HK-2 (cell line): ENCODE results near the gene ZGRF1.
A peak's percentile ranks its signal among the peaks of the same experiment; 100 is the strongest.
"Not testable (repeated sequence)": the region's sequence is repeated elsewhere in the genome, so short reads cannot be mapped to it uniquely, and the experiment has no call there.

Experiments used
- DNase-seq: peaks from one replicate; pipeline ENCODE4 v3.0.0-alpha.2; 2018; ENCODE audit not compliant: unreplicated experiment

Gene ZGRF1

GRCh38 chr4:112637552-112637866 lies 800 bp upstream of the ZGRF1 start:
- no peak for DNase-seq

DNA sequence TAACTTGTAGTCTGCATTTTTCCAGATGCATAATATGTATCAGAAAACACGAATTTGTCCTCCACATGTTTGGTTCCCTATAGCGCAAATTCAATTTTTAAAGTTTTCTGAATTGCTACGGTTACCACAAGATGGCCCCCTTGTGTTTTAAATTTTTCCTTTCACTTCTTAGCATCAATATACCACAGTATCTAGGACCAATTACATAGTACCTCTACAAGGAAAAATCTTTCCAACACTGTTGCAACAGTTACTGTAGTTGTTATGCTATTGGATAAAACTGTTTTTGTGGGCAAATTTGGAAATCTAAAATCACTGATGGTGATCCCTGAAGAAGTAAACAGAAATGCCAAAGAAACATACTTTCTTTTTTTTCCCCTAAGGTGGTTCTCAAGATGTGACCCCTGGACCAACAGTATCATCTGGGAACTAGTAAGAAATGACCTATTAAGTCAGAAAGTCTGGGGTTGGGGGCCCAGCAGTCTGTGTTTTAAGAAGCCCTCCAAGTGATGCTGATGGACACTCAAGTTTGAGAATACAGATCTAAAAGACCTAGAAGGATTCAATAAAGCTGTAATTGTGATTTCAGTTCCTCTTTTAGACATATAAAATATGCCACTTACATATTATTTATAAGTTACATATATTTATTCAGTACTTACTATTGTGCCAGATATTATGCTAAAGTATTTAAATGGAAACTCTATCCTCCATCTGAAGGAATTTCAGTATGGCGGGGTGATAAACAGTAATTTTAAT lies 3.1 kb downstream of the ZGRF1 start:
- DNase-seq, result no peak

GRCh38 chr4:112626228-112626627 lies 10.5 kb downstream of the ZGRF1 start:
- no peak for DNase-seq

DNA sequence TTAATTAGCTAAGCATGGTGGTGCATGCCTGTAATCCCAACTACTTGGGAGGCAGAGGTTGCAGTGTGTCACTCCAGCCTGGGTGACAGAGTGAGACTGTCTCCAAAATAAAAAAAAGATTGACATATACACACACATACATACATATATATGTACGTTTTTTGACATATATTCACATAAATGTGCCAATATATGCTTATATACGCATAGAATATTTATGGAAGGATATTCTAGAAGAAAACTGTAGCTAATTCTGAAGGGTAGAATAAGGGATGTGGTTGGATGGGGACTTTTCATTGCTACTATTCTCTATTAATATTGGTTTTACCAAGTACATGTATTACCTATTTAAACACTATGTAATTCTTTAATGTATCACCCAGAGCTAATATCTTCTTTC lies 19.7 kb downstream of the ZGRF1 start:
- no peak for DNase-seq

DNA sequence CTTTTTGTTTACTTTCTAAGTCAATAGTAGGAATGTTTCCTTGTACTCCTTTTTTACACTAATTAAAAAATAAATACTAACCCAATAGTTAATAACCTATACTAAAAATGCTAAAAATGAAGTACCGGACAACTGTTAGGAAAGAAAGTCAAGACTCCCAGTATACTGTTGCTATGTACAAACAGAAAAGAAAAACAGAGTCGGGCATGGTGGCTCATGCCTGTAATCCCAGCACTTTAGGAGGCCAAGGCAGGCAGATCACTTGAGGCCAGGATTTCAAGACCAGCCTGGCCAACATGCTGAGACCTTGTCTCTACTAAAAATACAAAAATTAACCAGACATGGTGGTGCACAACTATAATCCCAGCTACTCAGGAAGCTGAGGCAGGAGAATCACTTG lies 23.9 kb downstream of the ZGRF1 start:
- not testable (repeated sequence) for DNase-seq

DNA sequence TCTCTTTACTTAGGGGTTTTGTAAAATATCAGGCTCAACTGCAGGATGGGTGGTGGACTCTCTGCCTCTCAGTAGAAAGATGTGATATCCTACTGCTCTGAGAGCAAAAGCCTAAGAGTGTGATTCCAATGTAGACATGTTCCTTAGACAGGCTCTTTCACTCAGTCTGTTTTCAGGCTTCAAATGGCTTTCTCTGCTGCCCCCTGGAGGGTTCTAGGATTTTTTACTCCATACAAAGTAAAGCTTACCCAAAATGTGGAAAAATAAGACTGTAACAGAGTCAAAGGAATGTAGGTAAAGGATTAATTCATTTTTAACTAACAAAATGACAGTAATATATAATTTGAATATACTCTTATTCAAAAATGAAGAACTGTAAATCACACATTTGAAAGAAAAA lies 32.1 kb downstream of the ZGRF1 start:
- DNase-seq, result peak; percentile 14

DNA sequence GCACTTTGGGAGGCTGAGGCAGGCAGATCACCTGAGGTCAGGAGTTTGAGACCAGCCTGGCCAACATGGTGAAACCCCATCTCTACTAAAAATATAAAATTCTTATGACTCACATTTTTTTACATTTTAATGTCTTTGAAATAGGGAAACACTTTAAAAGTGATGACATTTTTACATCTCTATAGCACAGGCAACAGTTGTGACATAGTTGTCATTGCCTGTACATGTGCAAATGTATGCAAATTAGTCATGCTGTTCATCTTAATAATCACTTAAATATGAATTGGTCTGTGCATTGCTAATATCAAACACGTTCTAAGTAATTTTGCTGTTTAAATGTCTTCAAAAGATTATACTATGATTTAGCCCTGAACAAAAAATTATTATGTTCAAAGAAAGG lies 41.7 kb downstream of the ZGRF1 start:
- no peak for DNase-seq

DNA sequence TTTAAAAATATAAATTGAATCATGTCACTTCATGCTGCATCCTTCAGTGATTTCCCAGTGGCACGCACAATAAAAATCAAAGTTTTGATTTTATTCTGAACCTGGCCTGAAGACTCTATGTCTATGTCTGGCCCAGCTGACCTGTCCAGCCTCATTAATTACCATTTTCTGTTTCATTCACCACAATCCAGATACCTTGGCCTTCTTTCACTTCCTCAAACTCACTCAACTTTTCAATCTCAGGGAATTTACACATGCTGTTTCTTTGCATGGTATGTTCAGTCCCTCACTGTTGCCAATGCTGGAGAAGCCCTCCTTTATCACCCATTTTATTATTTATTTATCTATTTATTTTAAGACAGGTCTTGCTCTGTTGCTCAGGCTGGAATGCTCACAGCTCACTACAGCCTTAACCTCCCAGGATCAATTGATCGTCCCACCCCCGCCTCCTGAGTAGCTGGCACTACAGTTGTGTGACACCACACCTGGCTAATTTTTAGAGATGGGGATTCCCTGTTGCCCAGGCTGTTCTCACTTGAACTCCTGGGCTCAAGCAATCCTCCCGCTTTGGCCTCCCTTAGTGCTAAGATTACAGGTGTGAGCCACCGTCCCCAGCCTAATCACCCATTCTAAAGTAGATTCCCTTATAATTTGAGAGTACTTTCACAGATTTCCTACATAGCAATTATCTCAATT lies 43.1 kb downstream of the ZGRF1 start:
- no peak for DNase-seq

DNA sequence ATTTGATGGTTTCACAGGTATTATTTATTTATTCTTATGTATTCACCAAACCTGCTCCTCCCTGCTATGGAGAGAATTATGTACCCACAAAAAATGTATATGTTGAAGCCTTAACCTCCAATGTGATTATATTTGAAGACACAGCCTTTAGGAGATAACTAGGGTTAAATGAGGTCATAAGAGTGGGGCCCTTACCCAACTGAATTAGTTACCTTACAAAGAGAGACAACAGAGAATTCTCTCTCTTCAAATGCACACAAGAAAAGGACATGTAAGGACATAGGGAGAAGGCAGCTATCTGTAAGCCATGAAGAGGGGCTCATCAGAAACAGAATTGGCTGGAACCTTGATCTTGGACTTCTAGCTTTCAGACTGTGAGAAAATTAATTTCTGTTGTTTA lies 44.0 kb downstream of the ZGRF1 start:
- DNase-seq, result no peak

DNA sequence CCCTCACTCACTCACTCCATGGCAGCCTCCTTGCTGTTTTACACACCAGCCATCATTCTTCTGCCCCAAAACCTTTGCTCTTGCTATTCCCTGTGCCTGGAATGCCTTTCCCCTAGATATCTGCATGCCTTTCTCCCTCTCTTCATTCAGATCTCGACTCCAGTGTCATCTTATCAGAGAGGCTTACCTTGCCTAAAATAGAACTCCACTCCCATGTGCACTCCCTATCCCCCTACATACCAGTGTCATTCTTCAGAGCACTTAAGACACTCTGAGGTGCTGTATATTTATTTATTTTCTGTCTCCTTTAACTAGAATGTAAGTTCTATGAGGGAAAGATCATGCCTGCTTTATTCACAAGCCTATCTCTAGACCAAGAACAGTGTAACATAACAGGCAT lies 45.1 kb downstream of the ZGRF1 start:
- DNase-seq, result no peak

GRCh38 chr4:112589206-112589605 lies 47.5 kb downstream of the ZGRF1 start:
- DNase-seq, result no peak

- no peak for DNase-seq
These were observed 50.6 kb downstream of the ZGRF1 start for GRCh38 chr4:112585977-112586736.

- no peak for DNase-seq
These were observed 69.2 kb downstream of the ZGRF1 start for GRCh38 chr4:112567536-112567935.

GRCh38 chr4:112564706-112565270 lies 71.9 kb downstream of the ZGRF1 start:
- no peak for DNase-seq

DNA sequence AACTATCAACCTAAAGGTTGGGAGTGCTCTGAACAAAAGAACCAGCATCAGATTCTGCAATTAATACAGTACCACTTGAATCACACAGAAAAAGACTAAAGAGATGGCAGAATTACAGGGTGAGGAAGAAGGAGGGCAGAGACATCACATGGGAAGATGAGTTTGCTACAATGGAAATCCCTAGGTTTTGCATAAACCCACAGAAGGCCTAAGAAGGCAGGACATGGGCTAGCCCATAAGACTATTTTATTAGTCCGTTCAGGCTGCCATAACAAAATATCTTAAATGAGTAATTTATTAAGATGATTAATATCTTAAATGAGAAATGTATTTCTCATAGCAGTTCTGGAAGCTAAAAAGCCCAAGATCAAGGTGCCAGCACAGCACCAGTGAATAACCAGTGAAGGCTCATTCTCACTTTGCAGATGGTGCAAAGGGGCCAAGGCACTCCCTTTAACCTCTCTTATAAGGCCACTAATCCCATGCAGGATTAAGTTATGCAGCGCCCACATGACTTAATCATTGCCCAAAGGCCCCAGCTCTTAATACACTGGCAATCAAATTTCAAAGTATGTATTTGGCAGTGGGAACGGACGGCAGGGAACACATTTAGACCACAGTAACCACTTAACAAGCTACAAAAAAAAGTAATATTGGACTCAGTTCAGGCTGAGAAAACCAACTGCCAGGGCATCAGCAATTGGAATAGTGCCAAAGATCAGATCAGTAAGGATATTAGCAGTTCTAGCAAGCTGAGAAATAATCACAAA lies 73.1 kb downstream of the ZGRF1 start:
- no peak for DNase-seq

- DNase-seq, result no peak
These were observed 74.3 kb downstream of the ZGRF1 start for GRCh38 chr4:112562254-112562879.

- no peak for DNase-seq
These were observed 76.6 kb downstream of the ZGRF1 start for GRCh38 chr4:112560084-112560483.

GRCh38 chr4:112559053-112559452 lies 77.7 kb downstream of the ZGRF1 start:
- DNase-seq, result no peak

DNA sequence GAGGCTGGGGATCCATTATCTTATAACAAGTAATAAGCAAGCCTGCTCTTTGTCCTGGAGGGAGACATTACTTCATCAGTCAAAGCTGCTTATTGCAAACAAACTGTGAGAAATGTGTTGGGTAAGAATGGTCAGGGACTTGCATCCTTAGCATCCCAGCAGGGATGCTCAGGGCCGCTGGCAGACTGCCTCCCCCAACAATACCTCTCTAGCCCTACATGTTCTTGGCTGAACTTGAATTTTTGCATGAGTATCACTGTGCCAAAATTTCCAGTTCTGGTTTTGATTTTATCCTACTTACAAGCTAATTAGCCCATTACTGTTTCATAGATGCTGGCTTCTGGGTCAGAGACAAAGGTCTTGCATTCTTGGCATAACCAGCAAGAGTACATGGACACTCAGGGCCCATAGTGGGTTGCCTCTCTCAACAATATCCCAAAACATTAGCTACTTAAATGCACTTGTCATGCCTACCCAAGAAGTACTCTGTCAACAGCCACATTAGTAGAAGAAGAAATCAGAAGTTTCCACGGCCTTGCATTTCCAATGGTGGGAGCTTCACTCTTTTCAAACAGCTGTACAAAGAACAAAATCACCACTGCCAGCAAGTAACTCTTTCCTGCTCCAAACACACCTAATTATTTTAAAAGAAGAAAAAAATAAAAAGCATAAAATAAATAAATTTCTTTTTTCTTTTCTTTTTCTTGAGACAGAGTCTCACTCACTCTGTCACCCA lies 78.9 kb downstream of the ZGRF1 start:
- DNase-seq, result no peak

- DNase-seq, result not testable (repeated sequence)
These were observed 82.4 kb downstream of the ZGRF1 start for GRCh38 chr4:112554271-112554670.

DNA sequence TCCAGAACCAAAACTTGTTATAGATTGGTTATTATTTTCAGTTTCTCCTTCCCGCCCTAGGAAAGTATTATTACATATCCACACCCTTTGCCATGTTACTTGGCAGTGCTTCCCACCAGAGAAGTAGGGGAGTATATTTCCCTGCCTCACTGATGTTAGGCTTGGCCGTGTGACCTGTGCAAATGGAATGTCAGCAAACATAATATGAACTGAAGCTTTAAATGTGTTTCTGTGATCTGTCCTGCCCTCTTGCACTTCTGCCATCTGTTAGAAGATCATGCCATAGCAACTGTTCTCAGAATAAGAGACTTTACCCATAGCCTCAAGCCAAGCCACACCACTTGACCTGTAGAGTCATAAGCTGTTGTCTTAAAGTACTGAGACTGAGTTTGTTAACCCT lies 84.0 kb downstream of the ZGRF1 start:
- peak; percentile 21 for DNase-seq
